ENCODE results near the gene TSHB.

DNA sequence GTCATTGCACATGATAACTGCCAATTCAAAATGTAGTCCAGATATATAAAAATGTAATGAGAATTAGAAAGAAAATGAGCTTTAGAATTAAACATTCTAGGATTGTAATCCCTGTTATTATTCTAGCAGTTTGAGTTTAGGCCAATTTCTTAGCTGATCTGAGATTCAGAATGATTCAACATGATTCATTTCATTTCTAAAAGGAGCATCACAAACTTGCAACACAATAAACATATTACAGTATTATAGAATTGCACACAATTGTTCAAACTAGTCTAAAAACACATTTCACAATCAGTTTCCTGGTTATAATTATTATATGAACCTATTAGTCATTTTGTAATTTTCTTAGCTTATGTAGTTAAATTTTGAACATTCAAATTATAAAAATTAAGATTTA is 43.3 kb upstream of the TSHB start:
- TF ChIP-seq CTCF (IDR thresholded peaks at IDR 0.05) (no peak), POLR2A (IDR thresholded peaks at IDR 0.05) (no peak)
